CD4-positive, alpha-beta T cell treated with Interleukin-6 at 100 ng/mL for 8 hours (primary cell): ENCODE results near the gene KIF12.

ENCODE experiments used
- DNase-seq: peaks from one replicate; pipeline ENCODE4 v3.0.0-alpha.2; 2020; ENCODE audit warnings: mixed read lengths, low spot score

Gene KIF12

GRCh38 chr9:114123031-114123977 is 24.2 kb upstream of the KIF12 start:
- no peak for DNase-seq

GRCh38 chr9:114122136-114123027 is 23.3 kb upstream of the KIF12 start:
- no peak for DNase-seq

- DNase-seq: no peak
Measured at GRCh38 chr9:114121227-114122135, 22.4 kb upstream of the KIF12 start.

GRCh38 chr9:114120192-114121014 is 21.3 kb upstream of the KIF12 start:
- DNase-seq: no peak

GRCh38 chr9:114119242-114120191 is 20.4 kb upstream of the KIF12 start:
- DNase-seq: no peak

GRCh38 chr9:114117996-114118830 is 19.1 kb upstream of the KIF12 start:
- DNase-seq: no peak

GRCh38 chr9:114117614-114117995 is 18.5 kb upstream of the KIF12 start:
- no peak for DNase-seq

- DNase-seq: no peak
Measured at GRCh38 chr9:114116126-114116747, 17.1 kb upstream of the KIF12 start.

- DNase-seq: no peak
Measured at GRCh38 chr9:114115654-114116125, 16.6 kb upstream of the KIF12 start.

- DNase-seq: no peak
Measured at GRCh38 chr9:114114364-114114763, 15.3 kb upstream of the KIF12 start.

- DNase-seq: no peak
Measured at GRCh38 chr9:114112778-114113584, 13.9 kb upstream of the KIF12 start.

GRCh38 chr9:114112325-114112724 is 13.2 kb upstream of the KIF12 start:
- no peak for DNase-seq

- no peak for DNase-seq
Measured at GRCh38 chr9:114110180-114110579, 11.1 kb upstream of the KIF12 start.

GRCh38 chr9:114109124-114109523 is 10.0 kb upstream of the KIF12 start:
- no peak for DNase-seq

- DNase-seq: peak; percentile 19
Measured at GRCh38 chr9:114108016-114108833, 9.1 kb upstream of the KIF12 start.

GRCh38 chr9:114107286-114108001 is 8.4 kb upstream of the KIF12 start:
- DNase-seq: no peak
